Uterus (tissue), 4 donors: ENCODE measurements around the gene SHC2. TPM values are rescaled to one million over a fixed set of nuclear protein-coding genes. Genes with fewer than 3 reads are reported as not detected.

Source experiments
- DNase-seq, 2 donors: peaks; one replicate each; pipeline ENCODE4 v3.0.0-alpha.2; 2019 to 2020
- H3K27ac ChIP-seq, 2 donors: fragments of 200-600 bp; sonication (generic); 1 replicate in 1 of 2; 2 replicates in 1 of 2; pipeline ENCODE4 v1.5.1; 2016 to 2018
- H3K27me3 ChIP-seq, 2 donors: fragments of 200-600 bp; sonication (generic); one replicate each; pipeline ENCODE4 v1.5.1; 2018 to 2019; ENCODE audit warnings: control low read depth in 1 of 2
- H3K36me3 ChIP-seq, 2 donors: fragments of 200-600 bp; sonication (generic); one replicate each; pipeline ENCODE4 v1.5.1; 2019; ENCODE audit warnings: control low read depth in 1 of 2
- H3K4me1 ChIP-seq, 2 donors: fragments of 200-600 bp; sonication (generic); one replicate each; pipeline ENCODE4 v1.5.1; 2018 to 2019; ENCODE audit warnings: control low read depth in 1 of 2
- H3K4me3 ChIP-seq, 2 donors: fragments of 200-600 bp; sonication (generic); 1 replicate in 1 of 2; 2 replicates in 1 of 2; pipeline ENCODE4 v1.5.1; 2018 to 2019; ENCODE audit warnings: mild to moderate bottlenecking in 1 of 2
- H3K9me3 ChIP-seq, 2 donors: fragments of 200-600 bp; sonication (generic); one replicate each; pipeline ENCODE4 v1.5.1; 2019; ENCODE audit warnings: control low read depth in 1 of 2
- POLR2A ChIP-seq, 2 donors: fragments of 450-650 bp; IDR thresholded peaks; one replicate each; pipeline ENCODE4 v1.6.1; 2016; ENCODE audit warnings: antibody characterized with exemption in 2 of 2, mild to moderate bottlenecking in 1 of 2, moderate library complexity in 1 of 2
- intact Hi-C: fragments of 100-400 bp; cut with DNase I; formaldehyde crosslinking; loops from one replicate; pipeline ENCODE4 v1.15.1; 2023; ENCODE audit warnings: low total_unique reads
- total RNA-seq, 4 donors: library from RNA; depleted of rRNA in 3 of 4; stranded (reverse); fragments of >200 nt in 3 of 4; gene quantifications; one replicate each; pipeline versions ENCODE4 v1.1.0 to v1.2.4, GENCODE V29; 2014 to 2023
- TF ChIP-seq, protein P1 (sequence below), 4 experiments: fragments of 200-600 bp in 2 of 4; fragments of 450-650 bp in 2 of 4; sonication (generic) in 2 of 4; IDR thresholded peaks; one replicate each; pipeline ENCODE4 v1.5.1; 2016 to 2019; ENCODE audit warnings: antibody characterized with exemption in 4 of 4, mild to moderate bottlenecking in 2 of 4, moderate library complexity in 1 of 4
- donor health status: DM: yes; HTN: yes; CAD: no.

Gene SHC2
- total RNA-seq, 4 donors from 2014 or later, result 2.9 to 43.6 (median 8.4) TPM

DNA sequence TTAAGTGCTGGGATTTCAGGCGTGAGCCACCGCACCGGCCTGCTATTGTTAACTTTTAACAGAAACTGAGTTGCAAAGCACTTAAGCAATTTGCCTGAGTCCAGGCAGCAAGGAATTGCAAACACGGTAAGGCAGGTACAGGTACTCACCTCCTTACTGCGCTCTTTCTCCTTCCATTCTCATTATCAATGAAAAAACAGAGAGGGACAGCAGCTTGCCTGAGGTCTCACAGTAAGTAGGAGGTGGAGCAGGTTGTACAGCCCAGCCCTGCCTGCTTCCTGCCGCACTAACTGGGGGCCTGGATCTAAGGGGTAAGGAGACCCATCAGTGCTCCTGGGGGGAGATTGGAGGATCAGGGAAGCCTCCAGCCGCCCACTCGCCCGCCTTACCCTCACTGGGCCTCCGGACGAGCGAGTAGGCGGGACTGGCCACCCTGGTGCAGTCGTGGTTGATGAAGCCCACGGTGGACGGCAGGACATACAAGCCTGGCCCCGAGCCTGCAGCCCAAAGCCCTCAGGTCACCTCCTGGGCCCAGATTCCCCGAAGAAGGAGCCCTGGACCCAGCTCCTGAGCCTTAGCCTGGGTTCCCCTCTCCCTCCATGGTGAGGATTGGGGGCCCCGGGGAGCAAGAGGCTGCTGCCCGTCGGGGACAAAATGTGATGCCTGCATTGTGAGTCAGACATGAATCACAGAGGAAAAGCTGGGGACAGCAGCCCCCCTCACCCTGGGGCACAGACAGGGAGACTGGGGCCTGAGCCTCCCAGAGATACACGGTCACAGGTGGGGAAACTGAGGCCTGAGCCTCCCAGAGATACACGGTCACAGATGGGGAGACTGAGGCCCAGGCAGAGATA is 11.4 kb upstream of the SHC2 start:
- TF ChIP-seq, protein P1, sequence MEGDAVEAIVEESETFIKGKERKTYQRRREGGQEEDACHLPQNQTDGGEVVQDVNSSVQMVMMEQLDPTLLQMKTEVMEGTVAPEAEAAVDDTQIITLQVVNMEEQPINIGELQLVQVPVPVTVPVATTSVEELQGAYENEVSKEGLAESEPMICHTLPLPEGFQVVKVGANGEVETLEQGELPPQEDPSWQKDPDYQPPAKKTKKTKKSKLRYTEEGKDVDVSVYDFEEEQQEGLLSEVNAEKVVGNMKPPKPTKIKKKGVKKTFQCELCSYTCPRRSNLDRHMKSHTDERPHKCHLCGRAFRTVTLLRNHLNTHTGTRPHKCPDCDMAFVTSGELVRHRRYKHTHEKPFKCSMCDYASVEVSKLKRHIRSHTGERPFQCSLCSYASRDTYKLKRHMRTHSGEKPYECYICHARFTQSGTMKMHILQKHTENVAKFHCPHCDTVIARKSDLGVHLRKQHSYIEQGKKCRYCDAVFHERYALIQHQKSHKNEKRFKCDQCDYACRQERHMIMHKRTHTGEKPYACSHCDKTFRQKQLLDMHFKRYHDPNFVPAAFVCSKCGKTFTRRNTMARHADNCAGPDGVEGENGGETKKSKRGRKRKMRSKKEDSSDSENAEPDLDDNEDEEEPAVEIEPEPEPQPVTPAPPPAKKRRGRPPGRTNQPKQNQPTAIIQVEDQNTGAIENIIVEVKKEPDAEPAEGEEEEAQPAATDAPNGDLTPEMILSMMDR (IDR thresholded peaks at IDR 0.05), result no peak
- TF ChIP-seq POLR2A (IDR thresholded peaks at IDR 0.05), result no peak
- Histone ChIP-seq H3K27me3 (no peaks in the 10 kb centered on the region), H3K9me3 (no peaks in the 10 kb centered on the region), H3K36me3 (no peaks in the 10 kb centered on the region), H3K27ac (no peak overlapping the region), H3K4me3 (no peak overlapping the region), H3K4me1 (no peaks in the 10 kb centered on the region)
- intact Hi-C loops, result no loop called here
- DNase-seq, result no peak

DNA sequence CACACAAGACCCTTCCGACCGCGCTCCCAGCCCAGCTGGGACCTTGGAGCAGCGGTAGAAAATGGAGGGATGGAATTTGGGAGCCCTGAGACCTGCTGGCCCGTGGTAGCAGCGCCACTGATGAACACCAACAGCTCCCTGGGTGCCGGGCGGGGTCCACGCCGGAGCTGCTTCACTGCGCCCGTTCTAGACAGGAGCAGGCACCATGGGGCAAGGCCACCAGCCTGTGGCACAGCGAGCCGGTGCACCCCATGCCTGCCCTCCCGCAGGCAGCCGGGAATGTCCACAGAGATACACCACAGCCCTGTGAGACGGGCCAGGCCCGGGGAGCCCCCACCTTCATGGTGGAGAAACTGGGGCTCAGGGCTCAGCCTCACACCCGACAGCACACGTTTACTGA is 9.9 kb upstream of the SHC2 start:
- no peaks in the 10 kb centered on the region for H3K27me3 ChIP-seq
- no peaks in the 10 kb centered on the region for H3K4me1 ChIP-seq
- no peaks in the 10 kb centered on the region for H3K36me3 ChIP-seq
- no peak for DNase-seq
- TF ChIP-seq, protein P1 (IDR thresholded peaks at IDR 0.05), result no peak
- no peak for TF ChIP-seq POLR2A (IDR thresholded peaks at IDR 0.05)
- no peak overlapping the region for H3K27ac ChIP-seq
- intact Hi-C loops, result no loop called here
- no peak overlapping the region for H3K4me3 ChIP-seq
- no peaks in the 10 kb centered on the region for H3K9me3 ChIP-seq

DNA sequence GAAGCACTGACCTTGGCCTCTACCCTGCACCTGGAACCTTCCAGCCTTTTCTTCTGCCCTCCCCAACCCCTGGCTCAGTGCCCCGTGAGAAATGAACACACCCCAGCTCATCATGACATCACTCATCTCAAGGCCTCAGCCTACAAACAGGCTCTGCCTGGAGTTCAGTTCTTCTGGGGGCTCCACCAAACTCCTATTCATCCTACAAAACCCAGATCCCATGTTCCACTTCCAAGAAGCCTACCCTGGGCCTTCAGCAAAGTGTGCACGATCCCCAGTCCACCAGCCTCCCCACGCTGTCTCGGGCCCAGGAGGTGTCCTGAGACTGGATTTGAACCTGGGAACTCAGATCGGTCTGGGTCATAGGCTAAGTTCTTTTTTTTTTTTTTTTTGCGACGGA is 9.0 kb upstream of the SHC2 start:
- Histone ChIP-seq H3K4me3 (no peak overlapping the region), H3K27me3 (no peaks in the 10 kb centered on the region), H3K9me3 (no peaks in the 10 kb centered on the region), H3K36me3 (no peaks in the 10 kb centered on the region), H3K4me1 (no peaks in the 10 kb centered on the region), H3K27ac (no peak overlapping the region)
- no peak for DNase-seq
- intact Hi-C loops, result no loop called here
- TF ChIP-seq, protein P1 (IDR thresholded peaks at IDR 0.05), result no peak
- TF ChIP-seq POLR2A (IDR thresholded peaks at IDR 0.05), result no peak

DNA sequence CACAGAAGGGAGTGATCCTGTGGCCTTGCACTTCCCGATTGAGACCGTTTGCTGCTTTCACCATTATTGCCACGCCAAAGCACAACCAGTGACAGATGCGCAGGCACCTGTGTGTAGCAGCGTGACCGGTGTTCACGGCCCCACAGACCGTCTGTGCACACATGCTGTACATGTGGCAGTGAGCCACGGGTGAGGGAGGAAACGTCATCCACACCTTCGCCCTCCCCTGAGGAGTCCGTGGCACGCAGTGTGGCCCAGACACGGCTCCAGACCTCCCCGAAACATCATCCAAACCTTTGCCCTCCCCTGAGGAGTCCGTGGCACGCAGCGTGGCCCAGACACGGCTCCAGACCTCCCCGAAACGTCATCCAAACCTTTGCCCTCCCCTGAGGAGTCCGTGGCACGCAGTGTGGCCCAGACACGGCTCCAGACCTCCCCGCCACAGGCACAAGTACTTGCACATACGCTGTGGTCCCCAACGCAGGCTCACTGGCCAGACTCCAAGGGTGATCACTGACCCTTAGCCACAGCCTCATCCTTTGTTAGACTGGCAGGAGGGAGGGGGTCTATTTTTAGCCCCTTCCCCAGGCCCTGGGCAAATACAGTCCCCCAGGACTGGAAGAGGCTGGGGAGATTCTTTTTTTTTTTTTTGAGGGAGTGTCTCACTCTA is 7.9 kb upstream of the SHC2 start:
- DNase-seq, result no peak
- no peaks in the 10 kb centered on the region for H3K4me1 ChIP-seq
- H3K9me3 ChIP-seq, result no peaks in the 10 kb centered on the region
- H3K4me3 ChIP-seq, result no peak overlapping the region
- no peak for TF ChIP-seq POLR2A (IDR thresholded peaks at IDR 0.05)
- H3K27me3 ChIP-seq, result no peaks in the 10 kb centered on the region
- intact Hi-C loops, result no loop called here
- H3K36me3 ChIP-seq, result no peaks in the 10 kb centered on the region
- H3K27ac ChIP-seq, result no peak overlapping the region

DNA sequence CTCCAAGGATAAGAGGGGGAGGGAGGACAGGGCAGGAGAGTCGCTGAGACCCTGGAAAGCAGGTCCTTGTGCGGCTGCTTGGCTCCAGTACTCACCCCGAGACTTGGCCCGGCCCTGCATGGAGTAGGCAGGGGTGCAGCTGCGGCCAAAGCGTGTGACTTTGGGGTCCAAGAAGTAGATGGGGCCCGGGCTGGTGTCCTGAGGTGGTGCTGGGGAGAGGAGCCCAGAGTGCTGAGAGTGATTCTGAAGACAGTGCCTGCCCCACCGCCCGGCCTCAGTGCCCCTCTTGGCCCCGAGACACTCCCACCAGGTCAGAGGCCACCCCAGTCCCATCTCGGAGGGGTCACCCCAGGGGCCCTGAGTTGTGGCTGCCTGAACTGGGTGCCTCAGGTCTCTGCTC is 6.7 kb upstream of the SHC2 start:
- H3K4me1 ChIP-seq, result no peaks in the 10 kb centered on the region
- intact Hi-C loops, result no loop called here

More for the DNA sequence above, 6.7 kb upstream of the SHC2 start:
- DNase-seq, result no peak
- no peaks in the 10 kb centered on the region for H3K9me3 ChIP-seq
- H3K4me3 ChIP-seq, result no peak overlapping the region
- H3K36me3 ChIP-seq, result no peaks in the 10 kb centered on the region
- no peaks in the 10 kb centered on the region for H3K27me3 ChIP-seq
- no peak for TF ChIP-seq POLR2A (IDR thresholded peaks at IDR 0.05)
- TF ChIP-seq, protein P1 (IDR thresholded peaks at IDR 0.05), result no peak
- H3K27ac ChIP-seq, result no peak overlapping the region
